GM15510 (cell line): ENCODE results near the gene CCDC134.

ENCODE experiments used
- POLR2A ChIP-seq: IDR thresholded peaks from 3 replicates; pipeline ENCODE4 v1.6.1; 2011; ENCODE audit warnings: borderline replicate concordance; ENCODE audit not compliant: insufficient read length; ENCODE audit errors: extremely low read depth

CCDC134 gene

GRCh38 chr22:41800348-41801146, at the start of gene CCDC134:
Gene CCDC134 (plus strand): TSS chr22:41800679. CDS start chr22:41808891, 8,212 bp downstream.
- TF ChIP-seq POLR2A = peak; percentile 93

GRCh38 chr22:41752011-41752970, 48.2 kb upstream of the CCDC134 start:
- no peak for TF ChIP-seq POLR2A

GRCh38 chr22:41753984-41754383, 46.5 kb upstream of the CCDC134 start:
- TF ChIP-seq POLR2A = no peak

- no peak for TF ChIP-seq POLR2A
These were observed 43.0 kb upstream of the CCDC134 start for GRCh38 chr22:41757502-41757901.

GRCh38 chr22:41758231-41758630, 42.2 kb upstream of the CCDC134 start:
- no peak for TF ChIP-seq POLR2A

GRCh38 chr22:41762980-41763779, 37.3 kb upstream of the CCDC134 start:
- no peak for TF ChIP-seq POLR2A

- no peak for TF ChIP-seq POLR2A
These were observed 34.0 kb upstream of the CCDC134 start for GRCh38 chr22:41766476-41766875.

GRCh38 chr22:41768430-41768829, 32.0 kb upstream of the CCDC134 start:
- TF ChIP-seq POLR2A = no peak

GRCh38 chr22:41770715-41771468, 29.6 kb upstream of the CCDC134 start:
- no peak for TF ChIP-seq POLR2A

GRCh38 chr22:41772198-41772597, 28.3 kb upstream of the CCDC134 start:
- no peak for TF ChIP-seq POLR2A

GRCh38 chr22:41772645-41773044, 27.8 kb upstream of the CCDC134 start:
- TF ChIP-seq POLR2A = no peak

GRCh38 chr22:41775338-41775737, 25.1 kb upstream of the CCDC134 start:
- TF ChIP-seq POLR2A = no peak

- TF ChIP-seq POLR2A = no peak
These were observed 24.5 kb upstream of the CCDC134 start for GRCh38 chr22:41775976-41776375.

- TF ChIP-seq POLR2A = no peak
These were observed 24.1 kb upstream of the CCDC134 start for GRCh38 chr22:41776381-41776780.
